Neural progenitor cell (in vitro differentiated cells): ENCODE data around the gene CEP19.

ENCODE experiments used
- EZH2 ChIP-seq: fragments of 200-600 bp; sonication (generic); IDR thresholded peaks from 2 replicates; pipeline ENCODE4 v1.6.1; 2017; ENCODE audit warnings: antibody characterized with exemption, mild to moderate bottlenecking, moderate library complexity
- EZH2phosphoT487 ChIP-seq: fragments of 200-600 bp; sonication (generic); IDR thresholded peaks from 2 replicates; pipeline ENCODE4 v1.6.1; 2017; ENCODE audit warnings: antibody characterized with exemption
- TF ChIP-seq, protein P1 (sequence below): fragments of 200-600 bp; sonication (generic); IDR thresholded peaks from 2 replicates; pipeline ENCODE4 v1.5.1; 2017; ENCODE audit warnings: antibody characterized with exemption, mild to moderate bottlenecking

DNA sequence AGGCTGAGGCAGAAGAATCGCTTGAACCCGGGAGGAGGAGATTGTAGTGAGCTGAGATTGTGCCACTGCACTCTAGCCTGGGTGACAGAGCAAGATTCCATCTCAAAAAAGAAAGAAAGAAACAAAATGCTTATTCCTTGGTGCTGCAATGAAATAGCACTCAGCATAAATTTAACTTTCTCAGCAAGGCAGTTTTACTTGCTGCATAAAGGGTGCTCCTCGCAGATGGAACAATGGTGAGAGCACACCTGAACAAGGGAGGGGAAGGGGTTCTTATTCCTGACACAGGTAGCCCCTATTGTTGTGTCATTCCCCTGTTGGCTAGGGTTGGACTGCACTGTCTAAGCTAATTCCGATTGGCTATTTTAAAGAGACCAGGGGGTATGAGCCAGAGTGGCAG, 44.7 kb upstream of the CEP19 start:
- TF ChIP-seq EZH2, result no peak
- TF ChIP-seq, protein P1, sequence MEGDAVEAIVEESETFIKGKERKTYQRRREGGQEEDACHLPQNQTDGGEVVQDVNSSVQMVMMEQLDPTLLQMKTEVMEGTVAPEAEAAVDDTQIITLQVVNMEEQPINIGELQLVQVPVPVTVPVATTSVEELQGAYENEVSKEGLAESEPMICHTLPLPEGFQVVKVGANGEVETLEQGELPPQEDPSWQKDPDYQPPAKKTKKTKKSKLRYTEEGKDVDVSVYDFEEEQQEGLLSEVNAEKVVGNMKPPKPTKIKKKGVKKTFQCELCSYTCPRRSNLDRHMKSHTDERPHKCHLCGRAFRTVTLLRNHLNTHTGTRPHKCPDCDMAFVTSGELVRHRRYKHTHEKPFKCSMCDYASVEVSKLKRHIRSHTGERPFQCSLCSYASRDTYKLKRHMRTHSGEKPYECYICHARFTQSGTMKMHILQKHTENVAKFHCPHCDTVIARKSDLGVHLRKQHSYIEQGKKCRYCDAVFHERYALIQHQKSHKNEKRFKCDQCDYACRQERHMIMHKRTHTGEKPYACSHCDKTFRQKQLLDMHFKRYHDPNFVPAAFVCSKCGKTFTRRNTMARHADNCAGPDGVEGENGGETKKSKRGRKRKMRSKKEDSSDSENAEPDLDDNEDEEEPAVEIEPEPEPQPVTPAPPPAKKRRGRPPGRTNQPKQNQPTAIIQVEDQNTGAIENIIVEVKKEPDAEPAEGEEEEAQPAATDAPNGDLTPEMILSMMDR, result no peak
- TF ChIP-seq EZH2phosphoT487, result no peak
